ENCODE results near the gene ZNF367.

DNA sequence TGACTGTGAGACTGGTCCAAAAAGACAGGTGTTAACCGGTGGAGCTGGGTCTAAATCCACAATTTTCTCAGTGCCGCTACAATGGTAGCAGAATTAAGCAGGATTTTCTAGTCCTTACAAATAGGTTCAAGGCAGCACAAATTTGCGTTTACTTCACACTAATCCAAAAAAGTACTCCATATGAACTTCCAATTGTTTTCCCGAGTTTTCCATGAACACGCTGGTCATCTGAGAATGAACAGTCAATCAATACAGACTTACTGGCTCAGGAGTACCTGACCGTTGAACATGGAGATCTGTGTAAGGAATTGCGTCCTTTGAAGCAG, 35.4 kb downstream of the ZNF367 start:
- TF ChIP-seq, protein P1, sequence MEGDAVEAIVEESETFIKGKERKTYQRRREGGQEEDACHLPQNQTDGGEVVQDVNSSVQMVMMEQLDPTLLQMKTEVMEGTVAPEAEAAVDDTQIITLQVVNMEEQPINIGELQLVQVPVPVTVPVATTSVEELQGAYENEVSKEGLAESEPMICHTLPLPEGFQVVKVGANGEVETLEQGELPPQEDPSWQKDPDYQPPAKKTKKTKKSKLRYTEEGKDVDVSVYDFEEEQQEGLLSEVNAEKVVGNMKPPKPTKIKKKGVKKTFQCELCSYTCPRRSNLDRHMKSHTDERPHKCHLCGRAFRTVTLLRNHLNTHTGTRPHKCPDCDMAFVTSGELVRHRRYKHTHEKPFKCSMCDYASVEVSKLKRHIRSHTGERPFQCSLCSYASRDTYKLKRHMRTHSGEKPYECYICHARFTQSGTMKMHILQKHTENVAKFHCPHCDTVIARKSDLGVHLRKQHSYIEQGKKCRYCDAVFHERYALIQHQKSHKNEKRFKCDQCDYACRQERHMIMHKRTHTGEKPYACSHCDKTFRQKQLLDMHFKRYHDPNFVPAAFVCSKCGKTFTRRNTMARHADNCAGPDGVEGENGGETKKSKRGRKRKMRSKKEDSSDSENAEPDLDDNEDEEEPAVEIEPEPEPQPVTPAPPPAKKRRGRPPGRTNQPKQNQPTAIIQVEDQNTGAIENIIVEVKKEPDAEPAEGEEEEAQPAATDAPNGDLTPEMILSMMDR (IDR thresholded peaks at IDR 0.05), result no peak
- no peak for TF ChIP-seq EP300 (IDR thresholded peaks at IDR 0.05)
- no peak for TF ChIP-seq POLR2A (IDR thresholded peaks at IDR 0.05)
